K562 (cell line): ENCODE data around the gene KRT34. TPM values are rescaled to one million over a fixed set of nuclear protein-coding genes. Genes with fewer than 3 reads are reported as not detected.

Experiments
- ATAC-seq: fragments of 200-7000 bp; cut with Tn5 transposase; 3 replicates; pipeline ENCODE4 v1.9.1; 2020; ENCODE audit warnings: moderate library complexity
- BruUV-seq: library from RNA; stranded (reverse); fragments of 400-500 nt; replicated peaks from 2 replicates; lab custom pipeline; 2021; lab: Mats Ljungman, UMichigan
- CTCF ChIA-PET: fragments of 300-600 bp; formaldehyde crosslinking; extraction: SDS; loops from one replicate; lab custom pipeline; 2021; ENCODE audit warnings: low intra/inter-chr PET ratio; lab: Yijun Ruan, JAX
- POLR2A ChIA-PET: fragments of 300-600, 350-650 bp; sonication (Branson Sonifier 250); formaldehyde crosslinking; extraction: SDS; loops from one replicate; lab custom pipeline; 2021; ENCODE audit warnings: antibody characterized with exemption, inconsistent platforms; lab: Yijun Ruan, JAX
- DNase-seq, 4 experiments: peaks; one replicate each; pipeline versions ENCODE4 v3.0.0 to v3.0.0-alpha.2; 2011 to 2018; ENCODE audit warnings: low spot score in 3 of 4, mixed read lengths in 3 of 4; ENCODE audit errors: extremely low read depth in 1 of 4
- FAIRE-seq: peaks from 2 replicates; lab custom pipeline; 2011; peaks lifted over from hg19 to GRCh38; lab: Jason Lieb, UNC
- H2AFZ ChIP-seq: 2 replicates; pipeline ENCODE4 v1.6.0; 2011; ENCODE audit warnings: low read depth, low read length, control low read depth, inconsistent platforms
- H3K27ac ChIP-seq: fragments of 200-600 bp; 3 replicates; pipeline ENCODE4 v1.8.0; 2011; ENCODE audit warnings: low read depth, mild to moderate bottlenecking, control low read depth, inconsistent platforms, low read length, moderate library complexity, mixed read lengths; ENCODE audit errors: extremely low read depth
- H3K27me3 ChIP-seq, 2 experiments: fragments of 300-600 bp in 1 of 2; 2 replicates in 1 of 2; 3 replicates in 1 of 2; pipeline versions ENCODE4 v1.6.0 to v1.8.0; 2011; ENCODE audit warnings: inconsistent platforms in 2 of 2, low read length in 2 of 2, mild to moderate bottlenecking in 1 of 2, mixed read lengths in 1 of 2, moderate library complexity in 1 of 2; ENCODE audit not compliant: control insufficient read depth in 2 of 2, insufficient read depth in 2 of 2
- H3K36me3 ChIP-seq: fragments of 300-600 bp; 3 replicates; pipeline ENCODE4 v1.8.0; 2011; ENCODE audit warnings: mild to moderate bottlenecking, low read length, inconsistent platforms; ENCODE audit not compliant: control insufficient read depth, insufficient read depth
- H3K4me1 ChIP-seq, 2 experiments: fragments of 200-600 bp in 1 of 2; replicated peaks in 1 of 2; 2 replicates in 1 of 2; 3 replicates in 1 of 2; pipeline versions ENCODE4 v1.5.1 to v1.8.0; 2011; ENCODE audit warnings: inconsistent platforms in 2 of 2, low read length in 2 of 2, mild to moderate bottlenecking in 1 of 2, mixed read lengths in 1 of 2, moderate library complexity in 1 of 2; ENCODE audit not compliant: control insufficient read depth in 2 of 2, insufficient read depth in 2 of 2
- H3K4me2 ChIP-seq: 2 replicates; pipeline ENCODE4 v1.6.1; 2011; ENCODE audit warnings: low read length, control low read depth, inconsistent platforms, mixed read lengths; ENCODE audit not compliant: insufficient read depth
- H3K4me3 ChIP-seq: fragments of 200-600 bp; sonication (generic), shearing (Covaris generic); 2 replicates; pipeline ENCODE4 v1.5.1; 2016; ENCODE audit warnings: control low read depth, inconsistent platforms
- H3K79me2 ChIP-seq: fragments of 200-600 bp; 3 replicates; pipeline ENCODE4 v1.8.0; 2011; ENCODE audit warnings: low read length, inconsistent platforms; ENCODE audit not compliant: control insufficient read depth, insufficient read depth
- H3K9ac ChIP-seq, 2 experiments: 2 replicates each; pipeline versions ENCODE4 v1.6.0 to v1.6.1; 2011; ENCODE audit warnings: low read depth in 2 of 2, low read length in 2 of 2, control low read depth in 1 of 2, inconsistent platforms in 1 of 2, mild to moderate bottlenecking in 1 of 2, mixed read lengths in 1 of 2; ENCODE audit not compliant: insufficient read depth in 1 of 2
- H3K9me1 ChIP-seq: one replicate; pipeline ENCODE4 v1.6.0; 2011; ENCODE audit warnings: inconsistent platforms, mild to moderate bottlenecking, low read length, moderate library complexity; ENCODE audit not compliant: control insufficient read depth, insufficient read depth
- H3K9me3 ChIP-seq: replicated peaks from 2 replicates; pipeline ENCODE4 v1.5.1; 2011; ENCODE audit warnings: low read depth, low read length, inconsistent platforms; ENCODE audit not compliant: control insufficient read depth, insufficient read depth
- H4K20me1 ChIP-seq: replicated peaks from 2 replicates; pipeline ENCODE4 v1.6.1; 2011; ENCODE audit warnings: low read length, inconsistent platforms, mixed read lengths; ENCODE audit not compliant: control insufficient read depth, insufficient read depth
- ADNP ChIP-seq: fragments of 200-800 bp; sonication (Bioruptor generic); IDR thresholded peaks from 2 replicates; pipeline ENCODE4 v1.6.1; 2016; ENCODE audit warnings: missing genetic modification characterization, missing compliant biosample characterization
- CREBBP ChIP-seq: IDR thresholded peaks from one replicate; pipeline ENCODE4 v1.6.1; 2012; ENCODE audit warnings: low read depth, mild to moderate bottlenecking, control low read depth, inconsistent platforms, low read length
- KLF6 ChIP-seq: fragments of 250-450 bp; sonication (Bioruptor Pico); IDR thresholded peaks from 2 replicates; pipeline ENCODE4 v1.4.0; 2020; ENCODE audit warnings: mild to moderate bottlenecking, moderate library complexity, borderline replicate concordance
- RCOR1 ChIP-seq, 2 experiments: IDR thresholded peaks; 2 replicates each; pipeline ENCODE4 v1.6.1; 2012; ENCODE audit warnings: low read depth in 2 of 2, low read length in 2 of 2, borderline replicate concordance in 1 of 2, improper control_type of control experiment in 1 of 2
- TCF7 ChIP-seq: sonication (generic); IDR thresholded peaks from 2 replicates; pipeline ENCODE4 v1.6.1; 2016; ENCODE audit warnings: antibody characterized with exemption, borderline replicate concordance
- ZNF518B ChIP-seq: fragments of 250-450 bp; sonication (Bioruptor Pico); IDR thresholded peaks from 2 replicates; pipeline ENCODE4 v1.5.0; 2021; ENCODE audit warnings: mild to moderate bottlenecking, moderate library complexity
- ZNF584 ChIP-seq: fragments of 200-800 bp; sonication (Bioruptor generic); IDR thresholded peaks from 2 replicates; pipeline ENCODE4 v1.6.1; 2016; ENCODE audit warnings: low read depth, mild to moderate bottlenecking, missing genetic modification characterization, missing compliant biosample characterization
- WGBS: fragments of 100-300 bp; shearing (Covaris generic); methylation state at CpG from one replicate; pipeline ENCODE4 v1.1.6; 2016; ENCODE audit warnings: low coverage, mixed read lengths; ENCODE audit not compliant: insufficient coverage; ENCODE audit errors: missing lambda C conversion rate; 5-methylcytosine and 5-hydroxymethylcytosine counted together
- in situ Hi-C: fragments of 300-500 bp; cut with MboI; formaldehyde crosslinking; loops from 4 replicates; pipeline ENCODE4 v1.15.0; 2018; ENCODE audit warnings: inconsistent platforms, mixed read lengths
- intact Hi-C: fragments of 100-400 bp; cut with micrococcal nuclease; formaldehyde crosslinking; loops from 2 replicates; pipeline ENCODE4 v1.14.2; 2022
- polyA plus RNA-seq, 8 experiments: library from polyadenylated mRNA; depleted of rRNA in 4 of 8; stranded (reverse) in 5 of 8; unstranded in 3 of 8; fragments of >200 nt; fragmentation: Nextera tagmentation in 2 of 8; fragmentation: Illumina TruSeq in 1 of 8; extraction: Ambion mirVana in 2 of 8; extraction: Trizol in 1 of 8; gene quantifications; 2 replicates each; pipeline versions ENCODE4 v1.2.1 to v1.2.3, GENCODE V29; 2011 to 2014; ENCODE audit warnings: inconsistent platforms in 1 of 8, missing spikeins in 1 of 8
- total RNA-seq, 7 experiments: library from RNA; depleted of rRNA in 6 of 7; stranded (reverse); fragments of >200 nt in 6 of 7; fragmentation: Illumina TruSeq in 2 of 7; extraction: Trizol in 2 of 7; gene quantifications; 2 replicates each; pipeline versions ENCODE4 v1.2.1 to v1.2.3, GENCODE V29; 2011 to 2021; ENCODE audit warnings: low replicate concordance in 1 of 7

KRT34 gene
- total and polyA plus RNA-seq, 9 of the 15 experiments (the other 6 are each of a cell fraction or from before 2014, with no cell fraction given): not detected

- 0% methylated on average over 6 of the region's 7 CpGs for WGBS
- Histone ChIP-seq H3K9me3 (no peaks in the 10 kb centered on the region), H3K4me1 (no peaks in the 10 kb centered on the region), H3K79me2 (no peaks in the 10 kb centered on the region), H3K9ac (no peak overlapping the region), H3K4me2 (no peak overlapping the region), H3K27me3 (peaks cover 23 to 49% of the 10 kb centered on the region in 2 experiments; a peak in 4 of 5 replicates), H3K36me3 (no peaks in the 10 kb centered on the region), H2AFZ (no peak overlapping the region), H3K4me3 (no peak overlapping the region), H3K27ac (no peak overlapping the region), H3K9me1 (no peaks in the 10 kb centered on the region), H4K20me1 (no peaks in the 10 kb centered on the region; the same call in 1 of the 2 replicates)
- no TSS peak for BruUV-seq
- DNase-seq (no peak), ATAC-seq (no peak), FAIRE-seq (no peak)
- in situ Hi-C loops: no loop called here
- TF ChIP-seq TCF7: no peak
- no peak for TF ChIP-seq CREBBP
- TF ChIP-seq ADNP (tag): no peak
- TF ChIP-seq ZNF584 (CRISPR knock-in tag): no peak
- no peak for TF ChIP-seq ZNF518B (CRISPR knock-in tag)
- TF ChIP-seq KLF6: no peak
- no peak for TF ChIP-seq RCOR1 (IDR thresholded peaks at IDR 0.05; ENCODE audit: borderline replicate concordance in 1 of 2, low read depth in 2 of 2, low read length in 2 of 2)
- ChIA-PET CTCF (no interaction called here), POLR2A (interaction anchor here (0.5 to 1.9 kb wide), 3 partner anchors 10 to 273 kb away, joined by 3 to 8 read pairs (median 3); no protein-coding TSS in a partner anchor)
- intact Hi-C loops: no loop called here
Measured at GRCh38 chr17:41418116-41418860, 36.2 kb upstream of the KRT34 start.
